Parathyroid adenoma (tissue), 2 donors: ENCODE data around the gene MAS1.
"Not testable (repeated sequence)": the region's sequence is repeated elsewhere in the genome, so short reads cannot be mapped to it uniquely, and the experiment has no call there.

ENCODE experiments used
- H2AFZ ChIP-seq: fragments of 300-600 bp; sonication (generic); one replicate; pipeline ENCODE4 v1.7.0; 2017; ENCODE audit warnings: antibody characterized with exemption, mild to moderate bottlenecking
- H3K27ac ChIP-seq: fragments of 300-600 bp; sonication (generic); one replicate; pipeline ENCODE4 v1.7.0; 2017
- H3K27me3 ChIP-seq: fragments of 300-600 bp; sonication (generic); one replicate; pipeline ENCODE4 v1.7.0; 2017; ENCODE audit warnings: low read length; ENCODE audit not compliant: control insufficient read depth, insufficient read depth
- H3K36me3 ChIP-seq: fragments of 300-600 bp; sonication (generic); one replicate; pipeline ENCODE4 v1.7.0; 2017; ENCODE audit warnings: low read length; ENCODE audit not compliant: control insufficient read depth, insufficient read depth
- H3K4me1 ChIP-seq: fragments of 300-600 bp; sonication (generic); one replicate; pipeline ENCODE4 v1.7.0; 2017; ENCODE audit warnings: control low read depth
- H3K4me2 ChIP-seq: fragments of 300-600 bp; sonication (generic); one replicate; pipeline ENCODE4 v1.7.0; 2017; ENCODE audit warnings: low read length
- H3K4me3 ChIP-seq: fragments of 300-600 bp; sonication (generic); one replicate; pipeline ENCODE4 v1.7.0; 2017; ENCODE audit warnings: low read depth, low read length
- H3K79me2 ChIP-seq: fragments of 300-600 bp; sonication (generic); one replicate; pipeline ENCODE4 v1.7.0; 2017; ENCODE audit warnings: control low read depth
- H3K9ac ChIP-seq: fragments of 300-600 bp; sonication (generic); one replicate; pipeline ENCODE4 v1.7.0; 2017; ENCODE audit warnings: mild to moderate bottlenecking
- H3K9me3 ChIP-seq: fragments of 300-600 bp; sonication (generic); one replicate; pipeline ENCODE4 v1.7.0; 2017; ENCODE audit warnings: low read length; ENCODE audit not compliant: control insufficient read depth
- TF ChIP-seq, protein P1 (sequence below): fragments of 300-600 bp; sonication (generic); IDR thresholded peaks from one replicate; pipeline ENCODE4 v1.7.0; 2017; ENCODE audit warnings: antibody characterized with exemption, mild to moderate bottlenecking
- donor health status: primary hyperparathyroidism.

The MAS1 gene

DNA sequence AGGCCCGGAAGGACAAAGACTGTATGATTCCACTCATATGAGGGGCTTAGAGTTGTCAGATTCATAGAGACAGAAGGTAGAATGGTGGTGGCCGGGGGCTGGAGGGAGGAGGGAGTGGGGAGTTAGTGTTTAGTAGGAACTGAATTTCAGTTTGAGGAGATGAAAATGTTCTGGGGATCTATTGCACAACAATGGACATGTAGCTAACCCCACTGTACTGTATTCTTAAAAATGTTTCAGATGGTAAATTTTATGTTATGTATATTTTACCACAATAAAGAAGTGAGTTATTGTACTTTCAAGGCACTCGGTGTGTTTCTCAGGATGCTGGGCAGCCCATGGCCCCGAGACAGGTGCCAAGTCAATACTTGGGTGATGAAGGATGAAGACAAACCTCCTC, 25.4 kb downstream of the MAS1 start:
- no peaks in the 10 kb centered on the region for H3K79me2 ChIP-seq
- H2AFZ ChIP-seq, result no peak overlapping the region
- H3K4me1 ChIP-seq, result no peaks in the 10 kb centered on the region
- no peaks in the 10 kb centered on the region for H3K9me3 ChIP-seq
- no peak overlapping the region for H3K4me3 ChIP-seq
- H3K4me2 ChIP-seq, result no peak overlapping the region
- H3K27ac ChIP-seq, result no peak overlapping the region
- TF ChIP-seq, protein P1, sequence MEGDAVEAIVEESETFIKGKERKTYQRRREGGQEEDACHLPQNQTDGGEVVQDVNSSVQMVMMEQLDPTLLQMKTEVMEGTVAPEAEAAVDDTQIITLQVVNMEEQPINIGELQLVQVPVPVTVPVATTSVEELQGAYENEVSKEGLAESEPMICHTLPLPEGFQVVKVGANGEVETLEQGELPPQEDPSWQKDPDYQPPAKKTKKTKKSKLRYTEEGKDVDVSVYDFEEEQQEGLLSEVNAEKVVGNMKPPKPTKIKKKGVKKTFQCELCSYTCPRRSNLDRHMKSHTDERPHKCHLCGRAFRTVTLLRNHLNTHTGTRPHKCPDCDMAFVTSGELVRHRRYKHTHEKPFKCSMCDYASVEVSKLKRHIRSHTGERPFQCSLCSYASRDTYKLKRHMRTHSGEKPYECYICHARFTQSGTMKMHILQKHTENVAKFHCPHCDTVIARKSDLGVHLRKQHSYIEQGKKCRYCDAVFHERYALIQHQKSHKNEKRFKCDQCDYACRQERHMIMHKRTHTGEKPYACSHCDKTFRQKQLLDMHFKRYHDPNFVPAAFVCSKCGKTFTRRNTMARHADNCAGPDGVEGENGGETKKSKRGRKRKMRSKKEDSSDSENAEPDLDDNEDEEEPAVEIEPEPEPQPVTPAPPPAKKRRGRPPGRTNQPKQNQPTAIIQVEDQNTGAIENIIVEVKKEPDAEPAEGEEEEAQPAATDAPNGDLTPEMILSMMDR, result no peak
- no peak overlapping the region for H3K9ac ChIP-seq
- H3K36me3 ChIP-seq, result no peaks in the 10 kb centered on the region
- no peaks in the 10 kb centered on the region for H3K27me3 ChIP-seq

GRCh38 chr6:159916752-159917151, 26.0 kb downstream of the MAS1 start:
- TF ChIP-seq, protein P1, result no peak
- H3K4me2 ChIP-seq, result no peak overlapping the region
- H3K9me3 ChIP-seq, result no peaks in the 10 kb centered on the region
- H2AFZ ChIP-seq, result no peak overlapping the region
- H3K27me3 ChIP-seq, result no peaks in the 10 kb centered on the region
- H3K4me1 ChIP-seq, result no peaks in the 10 kb centered on the region
- no peaks in the 10 kb centered on the region for H3K79me2 ChIP-seq
- H3K36me3 ChIP-seq, result no peaks in the 10 kb centered on the region
- H3K4me3 ChIP-seq, result no peak overlapping the region
- H3K27ac ChIP-seq, result no peak overlapping the region
- H3K9ac ChIP-seq, result no peak overlapping the region

- Histone ChIP-seq H3K9me3 (no peaks in the 10 kb centered on the region), H3K27ac (no peak overlapping the region), H3K4me1 (no peaks in the 10 kb centered on the region), H3K4me3 (no peak overlapping the region), H2AFZ (no peak overlapping the region), H3K9ac (no peak overlapping the region), H3K79me2 (no peaks in the 10 kb centered on the region), H3K36me3 (no peaks in the 10 kb centered on the region), H3K27me3 (no peaks in the 10 kb centered on the region), H3K4me2 (no peak overlapping the region)
- TF ChIP-seq, protein P1, result no peak
Measured at GRCh38 chr6:159919011-159919511, 28.3 kb downstream of the MAS1 start.

DNA sequence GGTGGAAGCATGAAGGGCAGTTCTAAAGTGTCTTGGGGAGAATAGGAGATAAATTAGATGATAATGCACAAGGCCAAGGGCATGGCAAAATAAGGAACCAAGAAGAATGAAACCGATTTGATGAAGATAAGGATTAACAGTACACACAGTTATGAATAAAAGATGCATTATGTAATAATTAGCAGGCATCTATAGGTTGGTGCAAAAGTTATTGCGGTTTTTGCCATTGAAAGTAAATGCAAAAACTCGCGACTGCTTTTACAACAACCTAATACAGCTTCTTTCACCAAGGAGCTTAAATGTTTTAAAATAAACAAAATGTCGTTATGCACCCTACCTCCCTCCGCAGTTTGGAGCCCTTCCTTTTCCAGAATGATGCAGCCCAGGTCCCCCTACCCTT, 29.0 kb downstream of the MAS1 start:
- TF ChIP-seq, protein P1, result no peak
- no peaks in the 10 kb centered on the region for H3K79me2 ChIP-seq
- no peak overlapping the region for H3K4me3 ChIP-seq
- H3K9me3 ChIP-seq, result no peaks in the 10 kb centered on the region
- no peak overlapping the region for H2AFZ ChIP-seq
- no peaks in the 10 kb centered on the region for H3K36me3 ChIP-seq
- no peaks in the 10 kb centered on the region for H3K4me1 ChIP-seq
- H3K27me3 ChIP-seq, result no peaks in the 10 kb centered on the region
- H3K9ac ChIP-seq, result no peak overlapping the region
- no peak overlapping the region for H3K27ac ChIP-seq
- no peak overlapping the region for H3K4me2 ChIP-seq

- H3K79me2 ChIP-seq, H3K36me3 ChIP-seq, H2AFZ ChIP-seq, H3K4me1 ChIP-seq, H3K4me2 ChIP-seq, H3K27ac ChIP-seq, H3K9ac ChIP-seq, H3K4me3 ChIP-seq, H3K9me3 ChIP-seq, H3K27me3 ChIP-seq: not testable (repeated sequence)
Measured at GRCh38 chr6:159924150-159924549, 33.4 kb downstream of the MAS1 start.
